Progenitor cell of endocrine pancreas (in vitro differentiated cells): ENCODE results near the gene KCNMA1. TPM values are rescaled to one million over a fixed set of nuclear protein-coding genes. Genes with fewer than 3 reads are reported as not detected.
A peak's percentile ranks its signal among the peaks of the same experiment; 100 is the strongest.

ENCODE experiments used
- DNase-seq: peaks from one replicate; pipeline ENCODE4 v3.0.0; 2021; ENCODE audit warnings: low spot score; ENCODE audit not compliant: unreplicated experiment
- H3K27ac Mint-ChIP-seq: 2 replicates; pipeline ENCODE4 v1.8.0; 2021; ENCODE audit warnings: mild to moderate bottlenecking, moderate library complexity, mixed read lengths
- H3K27me3 Mint-ChIP-seq: 2 replicates; pipeline ENCODE4 v1.8.0; 2021; ENCODE audit warnings: mixed read lengths
- H3K36me3 Mint-ChIP-seq: 2 replicates; pipeline ENCODE4 v1.8.0; 2022; ENCODE audit warnings: mixed read lengths; ENCODE audit not compliant: insufficient read depth
- H3K4me1 Mint-ChIP-seq: 2 replicates; pipeline ENCODE4 v1.8.0; 2021; ENCODE audit warnings: low read depth, mixed read lengths
- H3K4me3 Mint-ChIP-seq: 2 replicates; pipeline ENCODE4 v1.8.0; 2021; ENCODE audit warnings: low read depth, mild to moderate bottlenecking, moderate library complexity, mixed read lengths
- H3K9me3 Mint-ChIP-seq: 2 replicates; pipeline ENCODE4 v1.8.0; 2021; ENCODE audit warnings: low read depth, mixed read lengths
- total RNA-seq: library from RNA; stranded (reverse); gene quantifications from 2 replicates; pipeline ENCODE4 v1.2.1, GENCODE V29; 2021
- TF ChIP-seq, protein P1 (sequence below): fragments of 200-600 bp; sonication (generic); IDR thresholded peaks from one replicate; pipeline ENCODE4 v1.5.0; 2021; ENCODE audit warnings: antibody characterized with exemption, mild to moderate bottlenecking; ENCODE audit not compliant: unreplicated experiment

KCNMA1 gene
- total RNA-seq, 1 donor from 2014 or later = 5.8 TPM

DNA sequence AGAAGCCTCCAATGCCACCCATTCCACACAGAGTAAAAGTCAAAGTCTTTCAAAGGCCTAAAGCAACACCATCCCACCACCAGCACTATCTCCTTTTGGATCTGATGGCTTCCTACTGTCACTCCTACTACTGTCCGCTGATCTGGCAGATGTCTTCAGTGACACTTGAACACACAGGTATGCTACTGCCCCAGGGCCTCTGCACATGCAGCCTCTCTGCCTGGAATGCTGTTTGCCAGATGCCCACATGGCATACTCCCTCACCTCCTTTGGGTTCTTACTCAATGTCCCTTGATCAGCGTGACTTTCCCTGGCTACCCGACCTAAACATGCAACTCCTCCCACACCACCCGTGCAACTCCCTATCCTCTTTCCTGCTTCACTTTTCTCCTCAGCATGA, 512.4 kb downstream of the KCNMA1 start:
- Mint-ChIP-seq H3K36me3 (no peaks in the 10 kb centered on the region), H3K4me3 (no peak overlapping the region), H3K9me3 (peaks cover 3% of the 10 kb centered on the region), H3K27ac (peak overlapping the region; percentile 44), H3K27me3 (peaks cover 3% of the 10 kb centered on the region), H3K4me1 (peaks cover 9% of the 10 kb centered on the region)
- TF ChIP-seq, protein P1, sequence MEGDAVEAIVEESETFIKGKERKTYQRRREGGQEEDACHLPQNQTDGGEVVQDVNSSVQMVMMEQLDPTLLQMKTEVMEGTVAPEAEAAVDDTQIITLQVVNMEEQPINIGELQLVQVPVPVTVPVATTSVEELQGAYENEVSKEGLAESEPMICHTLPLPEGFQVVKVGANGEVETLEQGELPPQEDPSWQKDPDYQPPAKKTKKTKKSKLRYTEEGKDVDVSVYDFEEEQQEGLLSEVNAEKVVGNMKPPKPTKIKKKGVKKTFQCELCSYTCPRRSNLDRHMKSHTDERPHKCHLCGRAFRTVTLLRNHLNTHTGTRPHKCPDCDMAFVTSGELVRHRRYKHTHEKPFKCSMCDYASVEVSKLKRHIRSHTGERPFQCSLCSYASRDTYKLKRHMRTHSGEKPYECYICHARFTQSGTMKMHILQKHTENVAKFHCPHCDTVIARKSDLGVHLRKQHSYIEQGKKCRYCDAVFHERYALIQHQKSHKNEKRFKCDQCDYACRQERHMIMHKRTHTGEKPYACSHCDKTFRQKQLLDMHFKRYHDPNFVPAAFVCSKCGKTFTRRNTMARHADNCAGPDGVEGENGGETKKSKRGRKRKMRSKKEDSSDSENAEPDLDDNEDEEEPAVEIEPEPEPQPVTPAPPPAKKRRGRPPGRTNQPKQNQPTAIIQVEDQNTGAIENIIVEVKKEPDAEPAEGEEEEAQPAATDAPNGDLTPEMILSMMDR = no peak
- DNase-seq = no peak

DNA sequence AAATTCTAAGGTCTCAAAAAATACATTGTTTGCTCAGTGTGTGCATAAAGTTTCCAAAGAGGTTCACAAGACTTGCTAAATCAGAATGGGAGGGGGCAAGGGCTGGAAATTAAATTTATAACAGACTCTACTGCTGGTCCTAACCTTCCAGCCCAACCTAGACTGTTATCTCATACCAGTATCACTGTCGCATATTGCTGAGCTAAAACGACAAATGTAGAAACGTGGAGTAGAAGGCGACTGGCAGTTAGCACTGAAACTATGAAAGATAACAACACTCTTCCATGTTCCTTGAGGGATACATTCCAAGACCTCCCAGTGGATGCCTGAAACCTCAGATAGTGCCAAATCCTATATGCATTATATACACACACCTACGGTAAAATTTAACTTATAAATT, 514.3 kb downstream of the KCNMA1 start:
- DNase-seq = no peak
- peaks cover 3% of the 10 kb centered on the region for H3K9me3 Mint-ChIP-seq
- no peaks in the 10 kb centered on the region for H3K36me3 Mint-ChIP-seq
- TF ChIP-seq, protein P1 = no peak
- peaks cover 9% of the 10 kb centered on the region for H3K4me1 Mint-ChIP-seq
- H3K4me3 Mint-ChIP-seq = no peak overlapping the region
- no peak overlapping the region for H3K27ac Mint-ChIP-seq
- peaks cover 11% of the 10 kb centered on the region for H3K27me3 Mint-ChIP-seq

DNA sequence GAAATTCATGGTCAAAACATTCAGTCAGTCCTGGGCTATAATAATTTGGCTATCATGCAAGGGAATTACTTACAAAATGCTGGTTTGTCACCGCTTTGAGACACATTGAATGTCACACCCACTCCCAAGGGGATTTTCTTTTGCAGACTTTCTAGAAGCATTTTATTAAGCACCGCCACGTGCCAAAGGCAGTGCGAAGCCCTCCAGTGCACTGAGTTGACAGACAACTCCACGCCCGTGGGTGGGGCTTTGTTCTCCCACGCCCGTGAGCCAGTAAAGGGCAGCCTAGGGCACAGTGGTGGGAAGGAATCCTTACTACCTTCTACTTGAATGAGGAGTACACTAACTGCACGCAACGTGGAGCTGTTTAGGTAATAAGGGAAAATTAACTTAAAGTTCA, 515.8 kb downstream of the KCNMA1 start:
- Mint-ChIP-seq H3K4me3 (no peak overlapping the region), H3K9me3 (peaks cover 3% of the 10 kb centered on the region), H3K27ac (no peak overlapping the region), H3K36me3 (no peaks in the 10 kb centered on the region), H3K27me3 (peaks cover 12% of the 10 kb centered on the region), H3K4me1 (peaks cover 9% of the 10 kb centered on the region)
- DNase-seq = no peak
- TF ChIP-seq, protein P1 = no peak

DNA sequence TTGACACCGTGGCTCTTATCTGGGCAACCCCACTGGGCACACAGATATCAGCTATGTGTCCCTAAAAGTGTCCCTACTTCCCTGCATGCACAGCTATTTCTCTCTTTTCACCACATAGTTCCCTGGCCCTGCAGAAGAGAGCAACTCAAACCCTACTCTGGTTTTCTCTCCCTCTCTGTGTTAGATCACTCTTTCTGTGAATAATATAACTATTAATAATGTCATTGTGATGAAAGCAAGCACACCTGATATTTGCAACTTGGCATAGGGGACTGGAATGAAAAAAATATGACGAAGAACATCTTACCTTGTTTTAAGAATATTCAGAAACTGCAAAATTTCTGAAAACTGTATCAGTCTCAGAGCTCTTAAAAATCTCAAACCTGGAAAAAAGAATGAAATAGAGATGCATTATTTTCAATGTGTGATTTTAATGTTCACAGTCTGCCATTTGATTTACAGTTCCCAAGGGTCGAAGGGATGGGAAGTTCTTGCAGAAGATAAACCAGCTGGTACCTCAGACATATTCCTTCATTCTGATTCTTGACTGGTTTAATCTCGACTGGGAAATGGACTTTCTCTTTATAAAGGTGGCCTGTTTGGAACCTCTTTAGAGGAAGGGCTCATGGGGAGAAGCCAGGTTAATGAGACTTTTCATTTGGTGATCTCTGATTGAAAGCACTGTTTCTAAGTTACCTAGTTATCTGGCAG, 516.8 kb downstream of the KCNMA1 start:
- H3K4me1 Mint-ChIP-seq = peaks cover 14% of the 10 kb centered on the region
- H3K27ac Mint-ChIP-seq = no peak overlapping the region
- H3K9me3 Mint-ChIP-seq = peaks cover 3% of the 10 kb centered on the region
- TF ChIP-seq, protein P1 = no peak
- no peaks in the 10 kb centered on the region for H3K36me3 Mint-ChIP-seq
- H3K27me3 Mint-ChIP-seq = peaks cover 17% of the 10 kb centered on the region
- DNase-seq = no peak
- no peak overlapping the region for H3K4me3 Mint-ChIP-seq

DNA sequence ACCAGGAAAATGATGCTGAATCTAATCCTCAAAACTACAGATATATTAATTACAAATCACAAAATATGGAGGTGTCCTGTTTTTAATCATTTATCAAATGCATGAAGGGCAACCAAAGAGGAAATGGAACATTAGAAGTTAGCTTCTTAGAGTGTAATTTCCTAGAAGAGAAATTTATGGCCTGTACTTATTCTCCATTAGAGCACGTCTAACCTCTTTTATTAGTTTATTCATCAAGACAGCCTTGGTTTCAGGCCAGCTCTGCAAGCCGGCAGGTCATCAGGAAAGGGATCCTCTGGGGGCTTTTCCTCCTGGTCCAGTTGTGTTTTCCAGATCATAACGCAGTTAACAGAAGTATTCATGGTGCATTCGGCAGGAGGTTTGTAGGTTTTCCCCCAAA, 517.6 kb downstream of the KCNMA1 start:
- DNase-seq = no peak
- TF ChIP-seq, protein P1 = no peak
- Mint-ChIP-seq H3K4me1 (peaks cover 12% of the 10 kb centered on the region), H3K9me3 (peaks cover 3% of the 10 kb centered on the region), H3K27me3 (peaks cover 17% of the 10 kb centered on the region), H3K36me3 (no peaks in the 10 kb centered on the region), H3K4me3 (no peak overlapping the region), H3K27ac (no peak overlapping the region)
